ENCODE results near the gene TPO.
"Not testable (repeated sequence)": the region's sequence is repeated elsewhere in the genome, so short reads cannot be mapped to it uniquely, and the experiment has no call there.

The TPO gene

GRCh38 chr2:1487758-1488157 is 74.5 kb downstream of the TPO start:
- no peak for DNase-seq

- DNase-seq, result no peak
Observed at GRCh38 chr2:1488181-1488671, 75.0 kb downstream of the TPO start.

GRCh38 chr2:1488851-1489250 is 75.6 kb downstream of the TPO start:
- DNase-seq, result no peak

DNA sequence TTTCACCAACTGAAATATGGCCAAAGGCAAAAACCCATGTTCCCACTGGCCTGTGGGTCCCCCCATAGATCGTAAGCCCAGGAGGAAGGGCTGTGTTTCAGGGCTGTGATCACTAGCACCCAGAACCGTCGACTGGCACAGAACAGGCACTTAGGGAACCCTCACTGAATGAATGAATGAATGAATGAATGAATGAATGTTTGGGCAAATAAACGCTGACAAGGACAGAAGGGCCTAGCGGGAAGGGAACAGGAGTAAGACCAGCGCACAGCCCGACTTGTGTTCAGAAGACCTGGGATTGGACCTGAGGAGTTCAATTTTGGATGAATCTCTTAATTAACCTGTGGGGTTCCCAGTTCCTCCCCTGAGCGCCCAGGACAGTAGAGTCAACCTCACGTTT is 76.2 kb downstream of the TPO start:
- DNase-seq, result no peak

DNA sequence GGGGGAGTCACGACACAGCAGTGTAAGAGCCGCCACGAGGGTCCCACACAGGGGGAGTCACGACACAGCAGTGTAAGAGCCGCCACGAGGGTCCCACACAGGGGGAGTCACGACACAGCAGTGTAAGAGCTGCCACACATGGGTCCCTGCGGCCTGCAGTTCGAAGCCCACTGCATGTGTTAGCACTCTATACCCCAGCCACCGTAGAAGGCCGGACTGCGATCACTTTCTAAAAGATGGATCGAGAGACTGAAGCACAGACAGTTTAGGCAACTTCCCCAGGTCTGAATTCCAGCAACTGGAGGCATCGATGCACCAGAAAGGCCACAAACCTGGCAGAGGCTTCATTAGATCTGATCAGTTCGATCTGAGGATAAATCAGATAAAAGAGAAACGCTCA is 77.1 kb downstream of the TPO start:
- not testable (repeated sequence) for DNase-seq

DNA sequence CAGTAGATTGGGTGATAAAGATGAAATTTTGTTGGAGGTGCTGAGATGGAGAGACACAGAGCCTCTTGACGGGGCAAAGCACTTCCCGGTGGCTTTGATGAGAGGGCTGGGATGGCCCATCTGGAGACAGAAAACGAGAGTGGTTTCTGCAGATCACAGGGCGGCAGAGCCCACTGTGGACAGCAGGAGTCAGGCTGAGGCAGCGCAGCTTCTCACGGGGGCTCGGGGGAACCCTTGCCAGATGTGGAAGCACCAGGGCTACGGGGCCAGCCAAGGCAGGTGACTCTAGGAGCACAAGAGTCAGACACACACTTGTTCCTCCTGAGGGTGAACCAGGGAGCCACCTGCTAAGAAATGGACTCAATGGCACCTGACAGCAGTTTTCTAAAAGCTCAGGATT is 78.5 kb downstream of the TPO start:
- DNase-seq, result no peak

DNA sequence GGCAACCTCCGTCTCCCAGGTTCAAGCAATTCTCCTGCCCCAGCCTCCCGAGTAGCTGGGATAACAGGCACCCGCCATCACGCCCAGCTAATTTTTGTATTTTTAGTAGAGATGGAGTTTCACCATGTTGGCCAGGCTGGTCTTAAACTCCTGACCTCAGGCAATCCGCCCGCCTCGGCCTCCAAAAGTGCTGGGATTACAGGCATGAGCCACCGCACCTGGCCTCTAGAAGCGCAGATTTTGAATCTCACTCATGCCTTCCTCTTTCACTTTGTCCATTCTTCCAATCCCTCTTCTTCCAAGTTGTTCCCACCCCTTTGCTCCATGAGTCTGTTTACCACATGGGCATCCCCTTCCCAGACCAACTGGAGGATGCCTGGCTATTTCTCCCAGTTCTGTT is 79.0 kb downstream of the TPO start:
- not testable (repeated sequence) for DNase-seq

GRCh38 chr2:1492711-1493430 is 79.6 kb downstream of the TPO start:
- DNase-seq, result no peak

- no peak for DNase-seq
Observed at GRCh38 chr2:1493431-1494126, 80.3 kb downstream of the TPO start.

GRCh38 chr2:1494257-1494656 is 81.0 kb downstream of the TPO start:
- no peak for DNase-seq

DNA sequence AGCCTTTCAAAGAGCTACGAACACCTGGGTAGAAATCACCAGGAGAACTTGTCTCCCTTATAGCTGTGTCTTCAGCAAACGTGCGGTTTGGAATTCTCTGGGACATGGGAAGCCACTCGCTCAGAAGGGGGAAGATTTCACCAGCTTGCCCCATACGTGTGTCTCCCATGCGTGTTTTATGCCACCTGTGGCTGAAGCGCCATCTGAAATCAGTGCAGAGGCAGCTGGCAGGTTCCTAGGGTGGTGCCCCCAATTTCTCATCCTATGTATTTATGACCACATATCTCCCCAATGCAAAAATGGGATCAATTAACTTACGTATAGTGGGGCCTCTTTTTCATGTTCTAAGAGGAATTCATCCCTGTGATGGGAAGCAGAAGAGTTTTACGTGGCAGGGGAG is 81.6 kb downstream of the TPO start:
- no peak for DNase-seq

DNA sequence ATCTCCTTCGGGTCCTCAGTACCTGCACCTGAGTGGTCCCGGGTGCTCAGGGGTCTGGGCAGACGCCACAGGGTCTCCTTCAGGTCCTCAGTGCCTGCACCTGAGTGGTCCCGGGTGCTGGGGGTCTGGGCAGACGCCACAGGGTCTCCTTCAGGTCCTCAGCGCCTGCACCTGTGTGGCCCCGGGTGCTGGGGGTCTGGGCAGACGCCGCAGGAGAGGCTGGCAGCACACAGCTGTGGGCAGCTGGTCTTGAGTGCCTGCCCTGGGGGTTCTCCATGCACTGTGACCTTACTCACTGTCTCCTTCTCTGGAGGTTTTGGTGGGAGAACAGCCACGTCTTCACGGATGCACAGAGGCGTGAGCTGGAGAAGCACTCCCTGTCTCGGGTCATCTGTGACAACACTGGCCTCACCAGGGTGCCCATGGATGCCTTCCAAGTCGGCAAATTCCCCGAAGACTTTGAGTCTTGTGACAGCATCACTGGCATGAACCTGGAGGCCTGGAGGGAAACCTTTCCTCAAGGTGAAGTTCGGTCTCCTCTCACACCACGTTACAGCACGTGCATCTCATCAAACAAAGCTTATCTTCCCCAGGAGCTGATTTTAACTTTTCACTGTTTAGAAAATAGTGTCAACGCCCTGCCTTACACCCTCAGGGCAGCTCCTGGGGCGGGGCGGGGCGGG is 82.6 kb downstream of the TPO start:
- DNase-seq, result no peak

GRCh38 chr2:1496359-1496821 is 83.1 kb downstream of the TPO start:
- no peak for DNase-seq

DNA sequence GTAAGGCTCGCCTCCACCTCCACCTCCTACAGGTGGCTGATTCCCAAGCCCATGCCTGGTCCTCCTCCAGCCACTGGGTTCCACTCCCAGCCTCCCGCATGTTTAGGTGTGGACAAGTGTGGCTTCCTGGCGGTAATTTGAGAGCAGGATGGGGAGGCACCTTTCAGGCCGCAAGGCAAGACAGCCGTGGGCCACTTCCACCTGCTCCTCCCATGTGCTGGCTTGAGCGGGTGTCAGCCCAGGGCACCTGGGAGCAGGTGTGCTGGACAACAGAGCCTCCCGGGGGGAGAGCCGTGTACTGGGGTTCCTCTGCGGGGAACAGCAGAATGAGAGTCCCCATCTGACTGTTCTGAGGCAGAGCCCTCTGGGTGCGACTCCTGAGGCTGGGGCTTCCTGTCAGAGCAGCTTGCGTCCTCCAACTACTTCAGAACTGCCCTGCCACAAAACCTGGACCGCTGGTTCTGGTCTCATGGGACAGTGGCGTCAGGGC is 83.9 kb downstream of the TPO start:
- DNase-seq, result no peak

DNA sequence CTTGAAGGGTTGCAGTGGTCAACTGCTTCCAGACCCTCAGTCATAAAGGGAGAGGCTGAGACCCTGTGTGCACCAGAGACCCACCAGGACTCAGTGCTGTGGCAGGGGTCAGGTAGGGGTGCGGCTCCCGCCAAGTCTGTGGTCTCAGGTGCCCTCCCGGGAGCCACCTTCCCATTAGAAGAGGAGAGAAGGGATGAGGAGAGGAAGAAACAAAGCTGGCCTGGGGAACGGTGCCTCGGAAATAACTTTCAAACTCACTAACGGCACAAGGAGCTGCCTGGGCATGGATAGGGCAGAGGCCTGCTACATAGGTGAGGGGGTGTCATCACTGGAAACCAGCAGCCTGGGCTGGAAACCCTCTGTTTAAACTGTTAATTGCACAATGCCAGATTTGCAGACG is 84.9 kb downstream of the TPO start:
- DNase-seq, result no peak

GRCh38 chr2:1499033-1499795 is 86.0 kb downstream of the TPO start:
- DNase-seq, result no peak

- DNase-seq, result no peak
Observed at GRCh38 chr2:1501038-1501851, 88.0 kb downstream of the TPO start.

DNA sequence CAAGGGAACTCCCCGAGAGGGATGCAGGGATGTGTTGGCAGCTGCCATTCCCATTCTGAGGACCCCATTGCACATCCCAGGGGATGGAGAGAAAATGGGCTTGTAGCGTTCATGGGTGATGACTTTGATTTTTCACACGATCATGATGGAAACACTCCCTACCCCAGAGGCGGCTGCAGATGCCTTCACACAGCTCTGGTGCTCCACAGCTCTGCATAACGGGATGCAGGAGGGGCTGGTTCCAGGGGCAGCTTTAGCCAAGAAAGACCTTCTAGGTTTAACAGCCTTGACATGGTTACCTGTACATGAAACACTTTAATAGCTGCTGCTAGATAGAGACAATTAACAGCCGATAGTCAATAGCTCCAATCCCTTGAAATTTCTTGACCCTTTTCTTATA is 88.7 kb downstream of the TPO start:
- no peak for DNase-seq

GRCh38 chr2:1502891-1503304 is 89.6 kb downstream of the TPO start:
- no peak for DNase-seq

DNA sequence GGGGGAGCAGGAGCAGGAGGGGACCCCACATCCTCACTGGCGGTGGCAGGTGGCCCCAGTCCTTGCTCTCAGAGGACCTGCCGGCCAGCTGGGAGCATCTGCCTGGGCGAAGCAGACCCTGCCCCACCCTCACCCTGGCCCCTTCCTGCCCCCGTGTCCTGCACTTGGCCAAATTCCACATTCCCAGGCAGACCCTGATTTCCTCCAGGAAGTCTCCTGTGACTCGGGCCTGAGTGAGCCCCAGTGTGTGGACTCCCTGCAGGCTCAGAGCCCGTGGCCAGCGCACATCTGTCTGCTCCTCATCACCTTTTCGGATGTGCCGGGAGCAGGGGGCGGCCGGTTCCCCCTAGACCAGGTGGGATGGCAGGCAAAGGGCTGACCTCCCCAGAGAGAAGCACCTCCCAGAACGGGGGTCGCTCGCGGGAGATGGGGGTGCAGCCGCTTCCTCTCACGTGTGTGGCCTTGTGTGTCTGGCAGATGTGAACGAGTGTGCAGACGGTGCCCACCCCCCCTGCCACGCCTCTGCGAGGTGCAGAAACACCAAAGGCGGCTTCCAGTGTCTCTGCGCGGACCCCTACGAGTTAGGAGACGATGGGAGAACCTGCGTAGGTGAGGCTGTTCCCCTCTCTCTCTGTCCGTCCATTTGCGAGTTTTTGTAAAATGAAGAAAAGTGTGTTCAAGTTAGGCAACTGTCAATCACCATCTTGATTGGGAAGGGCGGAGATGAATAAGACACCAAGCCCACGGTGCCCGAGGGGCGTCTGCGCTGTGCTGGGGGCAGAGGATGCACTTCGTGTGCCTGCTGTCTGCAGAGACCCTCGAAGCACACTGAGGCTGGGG is 90.4 kb downstream of the TPO start:
- DNase-seq, result no peak

- no peak for DNase-seq
Observed at GRCh38 chr2:1504311-1504750, 91.1 kb downstream of the TPO start.

All from cerebellar nuclear complex (tissue), 1 donor.